ENCODE results near the gene SH3RF1. TPM values are rescaled to one million over a fixed set of nuclear protein-coding genes. Genes with fewer than 3 reads are reported as not detected.

Gene SH3RF1
- total RNA-seq, 4 donors from 2014 or later: 10.0 to 11.8 (median 10.9) TPM

DNA sequence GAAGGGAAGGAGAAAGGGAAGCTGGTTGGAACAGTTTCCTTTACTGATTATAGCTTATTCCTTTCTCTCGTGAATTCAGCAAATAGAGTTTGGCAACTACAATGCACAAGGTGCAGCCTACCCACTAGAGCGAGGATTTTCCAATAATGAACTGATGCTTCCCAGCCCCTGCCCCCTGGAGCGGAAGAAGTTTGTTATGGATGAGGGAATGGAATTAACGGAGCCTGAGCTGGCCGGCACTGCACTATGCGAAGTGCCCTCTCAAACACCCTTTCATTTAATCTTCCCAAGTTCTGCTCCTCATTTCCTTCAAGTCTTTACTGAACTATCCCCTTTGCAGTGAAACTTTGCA is 218.2 kb downstream of the SH3RF1 start:
- TF ChIP-seq POLR2AphosphoS5 (IDR thresholded peaks at IDR 0.05): no peak
- TF ChIP-seq, protein P1, sequence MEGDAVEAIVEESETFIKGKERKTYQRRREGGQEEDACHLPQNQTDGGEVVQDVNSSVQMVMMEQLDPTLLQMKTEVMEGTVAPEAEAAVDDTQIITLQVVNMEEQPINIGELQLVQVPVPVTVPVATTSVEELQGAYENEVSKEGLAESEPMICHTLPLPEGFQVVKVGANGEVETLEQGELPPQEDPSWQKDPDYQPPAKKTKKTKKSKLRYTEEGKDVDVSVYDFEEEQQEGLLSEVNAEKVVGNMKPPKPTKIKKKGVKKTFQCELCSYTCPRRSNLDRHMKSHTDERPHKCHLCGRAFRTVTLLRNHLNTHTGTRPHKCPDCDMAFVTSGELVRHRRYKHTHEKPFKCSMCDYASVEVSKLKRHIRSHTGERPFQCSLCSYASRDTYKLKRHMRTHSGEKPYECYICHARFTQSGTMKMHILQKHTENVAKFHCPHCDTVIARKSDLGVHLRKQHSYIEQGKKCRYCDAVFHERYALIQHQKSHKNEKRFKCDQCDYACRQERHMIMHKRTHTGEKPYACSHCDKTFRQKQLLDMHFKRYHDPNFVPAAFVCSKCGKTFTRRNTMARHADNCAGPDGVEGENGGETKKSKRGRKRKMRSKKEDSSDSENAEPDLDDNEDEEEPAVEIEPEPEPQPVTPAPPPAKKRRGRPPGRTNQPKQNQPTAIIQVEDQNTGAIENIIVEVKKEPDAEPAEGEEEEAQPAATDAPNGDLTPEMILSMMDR (IDR thresholded peaks at IDR 0.05): no peak
- TF ChIP-seq POLR2A (IDR thresholded peaks at IDR 0.05; ENCODE audit: low read depth): no peak
- no peak for TF ChIP-seq EP300 (IDR thresholded peaks at IDR 0.05)
- Histone ChIP-seq H3K36me3 (no peaks in the 10 kb centered on the region), H3K4me3 (no peak overlapping the region), H3K27me3 (no peaks in the 10 kb centered on the region), H3K9me3 (no peaks in the 10 kb centered on the region), H3K27ac (replicated peaks in 1 of 4) (no peak overlapping the region), H3K4me1 (peaks cover 5 to 27% (median 8%) of the 10 kb centered on the region in 4 donors)
- WGBS: 69% methylated on average over 6 of the region's 6 CpGs
- DNase-seq (ENCODE audit: extremely low spot score): no peak
- intact Hi-C loops (cut with DNase I): no loop called here

DNA sequence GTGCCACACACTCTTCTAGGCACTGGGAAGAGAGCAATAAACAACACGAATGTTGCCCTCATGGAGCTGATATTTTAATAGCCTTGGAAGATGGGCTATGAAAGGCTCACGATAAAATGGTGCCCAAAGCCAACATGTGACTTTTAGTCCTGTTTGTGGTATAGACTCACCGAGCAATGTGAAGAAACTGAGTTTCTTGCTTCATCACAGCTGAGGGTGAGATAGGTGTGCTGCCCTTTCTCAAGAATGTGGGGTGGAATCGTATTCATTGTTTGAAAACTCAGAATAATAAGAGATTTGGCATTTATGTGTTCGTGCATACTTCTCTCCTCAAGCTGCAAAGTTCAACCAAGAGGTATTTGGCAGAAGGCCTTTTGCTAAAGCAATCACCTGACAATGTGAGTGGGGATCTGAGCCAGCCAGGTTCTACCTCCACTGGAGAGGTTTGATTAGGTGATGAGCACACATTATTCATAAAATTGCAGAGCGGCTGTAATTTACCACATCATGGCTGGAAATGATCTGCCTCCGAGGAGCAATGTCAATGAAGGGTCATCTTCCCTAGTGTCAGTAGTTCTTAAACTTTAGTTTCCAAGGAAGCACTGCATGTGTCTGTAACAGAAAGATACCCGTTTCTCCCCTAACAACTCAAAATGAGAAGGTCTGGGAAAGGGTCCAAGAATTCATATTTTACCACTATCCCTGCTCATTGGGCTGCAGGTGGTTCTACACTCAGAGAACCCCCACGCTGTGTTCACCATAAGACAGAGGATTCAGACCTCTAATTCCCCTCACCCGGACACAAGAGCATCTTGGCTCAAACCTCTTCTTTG is 218.8 kb downstream of the SH3RF1 start:
- no peak overlapping the region for H3K4me3 ChIP-seq
- 67% methylated on average over 10 of the region's 10 CpGs for WGBS
- TF ChIP-seq, protein P1 (IDR thresholded peaks at IDR 0.05): no peak
- TF ChIP-seq POLR2AphosphoS5 (IDR thresholded peaks at IDR 0.05): no peak
- no peak for TF ChIP-seq POLR2A (IDR thresholded peaks at IDR 0.05; ENCODE audit: low read depth)
- no peak for TF ChIP-seq EP300 (IDR thresholded peaks at IDR 0.05)
- no peaks in the 10 kb centered on the region for H3K9me3 ChIP-seq
- intact Hi-C loops (cut with DNase I): no loop called here
- H3K36me3 ChIP-seq: no peaks in the 10 kb centered on the region
- no peaks in the 10 kb centered on the region for H3K27me3 ChIP-seq
- no peak overlapping the region for H3K27ac ChIP-seq (replicated peaks in 1 of 4)
- no peak for DNase-seq (ENCODE audit: extremely low spot score)
- peaks cover 5 to 27% (median 8%) of the 10 kb centered on the region in 4 donors for H3K4me1 ChIP-seq

DNA sequence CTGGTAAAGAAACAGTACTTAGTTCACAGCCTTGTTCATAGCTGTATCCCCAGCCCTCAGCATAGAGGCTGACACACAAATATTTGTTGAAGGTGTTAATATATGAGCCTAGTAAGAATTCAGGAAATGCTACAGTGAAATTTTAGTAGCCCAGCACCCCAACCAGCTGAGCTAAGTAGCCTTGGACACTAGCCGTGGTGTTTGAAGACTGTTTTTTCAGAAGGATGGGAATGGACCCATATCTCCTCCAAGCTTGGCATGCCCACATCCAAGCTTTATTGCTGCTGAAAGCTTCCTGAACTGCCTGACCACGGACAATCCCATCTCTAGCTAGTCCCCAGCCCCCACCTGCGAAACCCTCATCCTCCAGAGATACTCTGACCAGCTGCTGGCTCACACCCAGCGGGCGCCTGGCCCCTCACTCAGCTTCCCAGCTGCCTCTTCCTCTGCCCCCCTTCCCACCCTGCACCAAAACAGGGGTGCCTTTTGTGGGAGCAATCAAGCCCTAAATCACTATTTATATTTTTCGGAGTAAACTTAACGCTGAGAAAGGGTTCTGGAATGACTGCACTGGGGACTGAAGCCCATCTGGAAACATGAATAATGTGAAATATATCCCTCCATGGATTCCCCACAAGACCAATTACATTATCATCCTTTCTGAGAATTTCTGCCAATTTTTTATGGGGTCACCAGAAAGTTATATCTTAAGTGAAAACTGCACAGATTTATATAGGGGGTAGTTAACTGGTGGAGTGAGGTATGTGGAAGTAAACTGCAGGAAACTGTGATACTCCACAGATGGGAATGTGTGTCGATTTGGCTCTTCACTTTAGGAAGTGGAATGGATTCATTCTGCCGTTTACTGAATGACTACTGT is 219.6 kb downstream of the SH3RF1 start:
- Histone ChIP-seq H3K27ac (replicated peaks in 1 of 4) (peak overlapping the region; percentile 36 to 60 (median 56)), H3K4me1 (peaks cover 5 to 27% (median 8%) of the 10 kb centered on the region in 4 donors), H3K9me3 (no peaks in the 10 kb centered on the region), H3K4me3 (no peak overlapping the region), H3K36me3 (no peaks in the 10 kb centered on the region), H3K27me3 (no peaks in the 10 kb centered on the region)
- intact Hi-C loops (cut with DNase I): no loop called here
- DNase-seq (ENCODE audit: extremely low spot score): no peak
- WGBS: 84% methylated on average over 6 of the region's 9 CpGs
- TF ChIP-seq POLR2A (IDR thresholded peaks at IDR 0.05; ENCODE audit: low read depth) (no peak), POLR2AphosphoS5 (IDR thresholded peaks at IDR 0.05) (no peak), EP300 (IDR thresholded peaks at IDR 0.05) (no peak)
- TF ChIP-seq, protein P1 (IDR thresholded peaks at IDR 0.05): no peak

DNA sequence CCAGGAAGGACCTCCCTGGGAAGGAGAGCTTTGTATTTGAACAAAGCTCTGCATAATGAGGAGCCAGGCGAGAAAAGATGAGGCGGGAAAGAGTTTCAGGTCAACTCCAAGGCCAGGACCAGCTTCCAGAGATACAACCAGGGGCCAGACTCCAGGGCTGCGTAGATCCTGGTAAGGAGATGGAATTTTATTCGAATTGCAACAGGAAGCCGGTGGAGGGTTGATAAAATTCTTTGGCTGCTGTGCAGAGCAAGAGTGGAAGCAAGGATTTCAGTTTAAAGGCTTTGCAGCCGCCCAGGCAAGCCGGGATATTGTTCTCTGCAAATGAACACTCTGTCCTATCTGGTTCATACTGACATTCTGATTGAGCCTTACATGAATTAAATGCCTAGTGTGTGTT is 220.5 kb downstream of the SH3RF1 start:
- Histone ChIP-seq H3K4me3 (no peak overlapping the region), H3K36me3 (no peaks in the 10 kb centered on the region), H3K27ac (replicated peaks in 1 of 4) (peak overlapping the region in 2 of 4 donors; percentile 52 to 60), H3K27me3 (no peaks in the 10 kb centered on the region), H3K9me3 (no peaks in the 10 kb centered on the region), H3K4me1 (peaks cover 5 to 27% (median 8%) of the 10 kb centered on the region in 4 donors)
- 82% methylated on average over 7 of the region's 7 CpGs for WGBS
- intact Hi-C loops (cut with DNase I): no loop called here
- TF ChIP-seq POLR2A (IDR thresholded peaks at IDR 0.05; ENCODE audit: low read depth) (no peak), POLR2AphosphoS5 (IDR thresholded peaks at IDR 0.05) (peak; percentile 23 to 26)
- no peak for DNase-seq (ENCODE audit: extremely low spot score)

DNA sequence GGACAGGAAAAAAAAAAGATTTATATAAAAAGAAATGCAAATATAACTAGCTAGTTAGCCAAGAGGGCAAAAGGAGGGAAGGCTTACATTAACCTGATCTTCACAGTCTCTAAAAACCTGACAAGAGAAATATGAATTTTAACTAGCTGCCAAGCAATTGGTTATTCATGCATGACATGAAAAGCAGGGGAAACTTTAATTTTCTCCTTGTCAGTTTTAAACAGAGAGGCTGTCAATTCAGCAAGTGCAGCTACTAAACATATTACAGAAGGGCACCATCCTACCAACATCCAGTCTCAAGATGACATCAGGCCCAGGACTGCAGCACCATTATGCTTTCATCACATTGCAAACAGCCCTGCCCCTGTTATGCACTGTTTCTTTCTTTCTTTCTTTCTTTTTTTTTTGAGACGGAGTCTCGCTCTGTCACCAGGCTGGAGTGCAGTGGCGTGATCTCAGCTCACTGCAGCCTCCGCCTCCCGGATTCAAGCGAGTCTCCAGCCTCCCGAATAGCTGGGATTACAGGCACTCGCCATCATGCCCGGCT is 221.8 kb downstream of the SH3RF1 start:
- TF ChIP-seq, protein P1 (IDR thresholded peaks at IDR 0.05): no peak
- TF ChIP-seq EP300 (IDR thresholded peaks at IDR 0.05) (no peak), POLR2A (IDR thresholded peaks at IDR 0.05; ENCODE audit: low read depth) (no peak), POLR2AphosphoS5 (IDR thresholded peaks at IDR 0.05) (no peak)
- Histone ChIP-seq H3K4me1 (peaks cover 5 to 27% (median 8%) of the 10 kb centered on the region in 4 donors), H3K27me3 (no peaks in the 10 kb centered on the region), H3K36me3 (no peaks in the 10 kb centered on the region), H3K27ac (replicated peaks in 1 of 4) (no peak overlapping the region), H3K4me3 (no peak overlapping the region), H3K9me3 (no peaks in the 10 kb centered on the region)
- no peak for DNase-seq (ENCODE audit: extremely low spot score)
- intact Hi-C loops (cut with DNase I): no loop called here
- 88% methylated on average over 9 of the region's 9 CpGs for WGBS

Measured in esophagus muscularis mucosa (tissue), 4 donors.